ENCODE data around the gene EMSY. TPM values are rescaled to one million over a fixed set of nuclear protein-coding genes. Genes with fewer than 3 reads are reported as not detected.

Gene EMSY
- total and polyA plus RNA-seq, 2 of the 13 experiments (the other 11 are each of a cell fraction or from before 2014, with no cell fraction given) = 11.6 to 18.5 TPM

GRCh38 chr11:76444384-76445120, at the start of gene EMSY (continued):
- TF ChIP-seq NPAS2 (CRISPR knock-in tag; IDR thresholded peaks at IDR 0.05; ENCODE audit: borderline replicate concordance) (no peak), TRIM22 (IDR thresholded peaks at IDR 0.05) (no peak), RCOR2 (CRISPR knock-in tag; IDR thresholded peaks at IDR 0.05) (no peak), U2AF1 (optimal IDR thresholded peaks at IDR 0.05; ENCODE audit: low read depth, low read length) (peak; percentile 88), ZFX (CRISPR knock-in tag; IDR thresholded peaks at IDR 0.05; ENCODE audit: low read depth) (peak; percentile 82), ZNF777 (CRISPR knock-in tag; IDR thresholded peaks at IDR 0.05) (peak; percentile 95), ZNF704 (CRISPR knock-in tag; IDR thresholded peaks at IDR 0.05; ENCODE audit: borderline replicate concordance) (no peak), MTERF4 (CRISPR knock-in tag; IDR thresholded peaks at IDR 0.05) (0 out of 2 replicates have a peak, but pooled peaks have one; percentile 55), ZMYM3 (CRISPR knock-in tag; IDR thresholded peaks at IDR 0.05) (no peak), ATF4 (CRISPR knock-in tag; IDR thresholded peaks at IDR 0.05) (no peak; a peak in 1 of 4 replicates), SP2 (CRISPR knock-in tag; IDR thresholded peaks at IDR 0.05) (peak; percentile 44; the same call in 1 of the 2 replicates), ZNF460 (CRISPR knock-in tag; IDR thresholded peaks at IDR 0.05; ENCODE audit: borderline replicate concordance) (no peak), CREB1 (IDR thresholded peaks at IDR 0.05) (peak; percentile 85), CREB1 (CRISPR knock-in tag; IDR thresholded peaks at IDR 0.05) (peak; percentile 97), POLR2G (IDR thresholded peaks at IDR 0.05; ENCODE audit: low read depth, low read length) (peak; percentile 99), ZNF205 (CRISPR knock-in tag; IDR thresholded peaks at IDR 0.05) (no peak), ZNF33B (CRISPR knock-in tag; IDR thresholded peaks at IDR 0.05) (peak; percentile 45; the same call in 1 of the 2 replicates), NCOA2 (CRISPR knock-in tag; IDR thresholded peaks at IDR 0.05) (0 out of 2 replicates have a peak, but pooled peaks have one; percentile 25), KDM2A (CRISPR knock-in tag; IDR thresholded peaks at IDR 0.05; ENCODE audit: borderline replicate concordance, low read depth) (peak; percentile 75; the same call in 1 of the 2 replicates), TBP (CRISPR knock-in tag; IDR thresholded peaks at IDR 0.05) (no peak), PCBP1 (IDR thresholded peaks at IDR 0.05; ENCODE audit: borderline replicate concordance, low read depth, low read length) (no peak), SAFB2 (CRISPR knock-in tag; IDR thresholded peaks at IDR 0.05; ENCODE audit: borderline replicate concordance, low read depth) (peak; percentile 39; the same call in 1 of the 2 replicates), TFDP2 (CRISPR knock-in tag; IDR thresholded peaks at IDR 0.05) (peak; percentile 97), ZNF788 (CRISPR knock-in tag; IDR thresholded peaks at IDR 0.05; ENCODE audit: borderline replicate concordance) (no peak; the same call in 1 of the 2 replicates)
